GM10266 (cell line): ENCODE data around the gene R3HDM4.

Source experiments
- DNase-seq: peaks from one replicate; pipeline ENCODE4 v3.0.0; 2012; ENCODE audit errors: extremely low spot score
- CTCF ChIP-seq: IDR thresholded peaks from 2 replicates; pipeline ENCODE4 v1.5.1; 2012; ENCODE audit warnings: mild to moderate bottlenecking, low read depth; ENCODE audit not compliant: control insufficient read depth, insufficient read depth; ENCODE audit errors: missing control alignments

Gene R3HDM4

GRCh38 chr19:890831-891230 lies 22.2 kb downstream of the R3HDM4 start:
- no peak for TF ChIP-seq CTCF
- DNase-seq: no peak

GRCh38 chr19:889662-890295 lies 23.2 kb downstream of the R3HDM4 start:
- DNase-seq: no peak
- no peak for TF ChIP-seq CTCF

- DNase-seq: no peak
- TF ChIP-seq CTCF: no peak
These were observed 24.2 kb downstream of the R3HDM4 start for GRCh38 chr19:888581-889385.

GRCh38 chr19:887599-887998 lies 25.4 kb downstream of the R3HDM4 start:
- TF ChIP-seq CTCF: no peak
- DNase-seq: no peak

- DNase-seq: no peak
- no peak for TF ChIP-seq CTCF
These were observed 25.9 kb downstream of the R3HDM4 start for GRCh38 chr19:887072-887471.

- TF ChIP-seq CTCF: no peak
- no peak for DNase-seq
These were observed 27.3 kb downstream of the R3HDM4 start for GRCh38 chr19:885536-886224.
